Testis (tissue), 3 donors: ENCODE measurements around the gene PPCS. TPM values are rescaled to one million over a fixed set of nuclear protein-coding genes. Genes with fewer than 3 reads are reported as not detected.
"Not testable (repeated sequence)": the region's sequence is repeated elsewhere in the genome, so short reads cannot be mapped to it uniquely, and the experiment has no call there.

ENCODE experiments used
- DNase-seq: peaks from one replicate; pipeline ENCODE4 v3.0.0-alpha.2; 2019
- H3K27ac ChIP-seq, 2 donors: fragments of 200-600 bp; sonication (generic); one replicate each; pipeline ENCODE4 v1.5.1; 2019
- H3K27me3 ChIP-seq: fragments of 200-600 bp; sonication (generic); one replicate; pipeline ENCODE4 v1.5.1; 2019
- H3K36me3 ChIP-seq: fragments of 200-600 bp; sonication (generic); one replicate; pipeline ENCODE4 v1.5.1; 2017; ENCODE audit warnings: low read depth; ENCODE audit errors: missing control alignments
- H3K4me1 ChIP-seq: fragments of 200-600 bp; sonication (generic); one replicate; pipeline ENCODE4 v1.5.1; 2019
- H3K4me3 ChIP-seq, 2 donors: fragments of 200-600 bp; sonication (generic); one replicate each; pipeline ENCODE4 v1.5.1; 2017 to 2019
- H3K9me3 ChIP-seq: fragments of 200-600 bp; sonication (generic); one replicate; pipeline ENCODE4 v1.5.1; 2017
- CTCF ChIP-seq, 3 experiments: fragments of 450-650 bp in 2 of 3; fragments of 200-600 bp in 1 of 3; sonication (generic) in 1 of 3; IDR thresholded peaks; one replicate each; pipeline ENCODE4 v1.5.1; 2016 to 2019; ENCODE audit warnings: antibody characterized with exemption in 3 of 3, mild to moderate bottlenecking in 2 of 3, moderate library complexity in 1 of 3
- POLR2A ChIP-seq: fragments of 450-650 bp; IDR thresholded peaks from one replicate; pipeline ENCODE4 v1.6.1; 2017; ENCODE audit warnings: antibody characterized with exemption, mild to moderate bottlenecking, moderate library complexity
- WGBS, 2 donors: methylation state at CpG; one replicate each; pipeline ENCODE4 v1.1.5; 2018; 5-methylcytosine and 5-hydroxymethylcytosine counted together
- intact Hi-C: fragments of 100-400 bp; cut with DNase I; formaldehyde crosslinking; loops from one replicate; pipeline ENCODE4 v1.15.1; 2023; ENCODE audit warnings: low total_unique reads
- polyA plus RNA-seq: library from polyadenylated mRNA; stranded (reverse); fragments of 350-450 nt; fragmentation: Illumina TruSeq; extraction: RNeasy Lipid Tissue Mini Kit (QIAGEN cat#74804); gene quantifications from one replicate; pipeline ENCODE4 v1.2.3, GENCODE V29; 2014; ENCODE audit warnings: low read depth, low replicate concordance; ENCODE audit not compliant: insufficient read depth
- total RNA-seq, 2 donors: library from RNA; depleted of rRNA; stranded (reverse); fragments of >200 nt; gene quantifications; one replicate each; pipeline ENCODE4 v1.2.3, GENCODE V29; 2016

PPCS gene
- total and polyA plus RNA-seq, 3 donors from 2014 or later, result 44.9 to 72.9 (median 56.7) TPM

GRCh38 chr1:42480921-42481320 lies 24.6 kb downstream of the PPCS start:
- H3K27me3 ChIP-seq, result no peaks in the 10 kb centered on the region
- no peak for TF ChIP-seq CTCF (IDR thresholded peaks at IDR 0.05)
- TF ChIP-seq POLR2A, result no peak
- H3K4me1 ChIP-seq, result no peaks in the 10 kb centered on the region
- WGBS, 2 donors, result 89 to 97% methylated on average over 1 of the region's 1 CpG
- no peak overlapping the region for H3K27ac ChIP-seq
- no peak overlapping the region for H3K4me3 ChIP-seq
- no peak for DNase-seq
- no peaks in the 10 kb centered on the region for H3K36me3 ChIP-seq
- no peaks in the 10 kb centered on the region for H3K9me3 ChIP-seq
- intact Hi-C loops, result no loop called here

- intact Hi-C loops, result no loop called here
- 84 to 90% methylated on average over 2 of the region's 2 CpGs for WGBS, 2 donors
These were observed 26.4 kb downstream of the PPCS start for GRCh38 chr1:42482635-42483153.

GRCh38 chr1:42484382-42484781 lies 28.0 kb downstream of the PPCS start:
- Histone ChIP-seq H3K9me3 (no peaks in the 10 kb centered on the region), H3K4me3 (no peak overlapping the region), H3K4me1 (no peaks in the 10 kb centered on the region), H3K36me3 (no peaks in the 10 kb centered on the region), H3K27ac (no peak overlapping the region), H3K27me3 (no peaks in the 10 kb centered on the region)
- DNase-seq, result no peak
- intact Hi-C loops, result no loop called here
- TF ChIP-seq POLR2A (no peak), CTCF (IDR thresholded peaks at IDR 0.05) (no peak)
- WGBS, 2 donors, result 71 to 76% methylated on average over 2 of the region's 2 CpGs

More at GRCh38 chr1:42482635-42483153, 26.4 kb downstream of the PPCS start:
- no peak overlapping the region for H3K4me3 ChIP-seq
- no peaks in the 10 kb centered on the region for H3K4me1 ChIP-seq
- H3K36me3 ChIP-seq, result no peaks in the 10 kb centered on the region
- no peaks in the 10 kb centered on the region for H3K27me3 ChIP-seq
- H3K27ac ChIP-seq, result no peak overlapping the region
- H3K9me3 ChIP-seq, result no peaks in the 10 kb centered on the region
- TF ChIP-seq CTCF (IDR thresholded peaks at IDR 0.05) (no peak), POLR2A (no peak)
- DNase-seq, result no peak

- no peaks in the 10 kb centered on the region for H3K4me1 ChIP-seq
- TF ChIP-seq CTCF (IDR thresholded peaks at IDR 0.05), result no peak
- TF ChIP-seq POLR2A, result no peak
- H3K9me3 ChIP-seq, result no peaks in the 10 kb centered on the region
- H3K27me3 ChIP-seq, result no peaks in the 10 kb centered on the region
- no peak for DNase-seq
- no peak overlapping the region for H3K27ac ChIP-seq
- 93 to 95% methylated on average over 3 of the region's 3 CpGs for WGBS, 2 donors
- H3K4me3 ChIP-seq, result no peak overlapping the region
- intact Hi-C loops, result no loop called here
- H3K36me3 ChIP-seq, result no peaks in the 10 kb centered on the region
These were observed 33.9 kb downstream of the PPCS start for GRCh38 chr1:42490237-42490636.

GRCh38 chr1:42502031-42502430 lies 45.7 kb downstream of the PPCS start:
- H3K27me3 ChIP-seq, H3K36me3 ChIP-seq, DNase-seq, H3K9me3 ChIP-seq, H3K4me3 ChIP-seq, H3K27ac ChIP-seq, intact Hi-C loops, H3K4me1 ChIP-seq: not testable (repeated sequence)
- 94 to 98% methylated on average over 11 of the region's 11 CpGs for WGBS, 2 donors
